Panc1 (cell line): ENCODE results near the gene WHRN.

Source experiments
- CTCF ChIP-seq: fragments of 450-650 bp; IDR thresholded peaks from 2 replicates; pipeline ENCODE4 v1.5.1; 2017; ENCODE audit warnings: mild to moderate bottlenecking
- POLR2AphosphoS5 ChIP-seq: IDR thresholded peaks from 2 replicates; pipeline ENCODE4 v1.6.1; 2012; ENCODE audit warnings: mild to moderate bottlenecking, low read depth, low read length, moderate library complexity
- REST ChIP-seq, 2 experiments: IDR thresholded peaks; 2 replicates each; pipeline ENCODE4 v1.6.1; 2011 to 2012; ENCODE audit warnings: low read depth in 2 of 2, control low read depth in 1 of 2, low read length in 1 of 2, mild to moderate bottlenecking in 1 of 2, moderate library complexity in 1 of 2; ENCODE audit not compliant: insufficient read depth in 1 of 2
- SIN3A ChIP-seq: IDR thresholded peaks from 2 replicates; pipeline ENCODE4 v1.6.1; 2012; ENCODE audit warnings: low read depth, mild to moderate bottlenecking, low read length, moderate library complexity, borderline replicate concordance; ENCODE audit not compliant: insufficient read depth

GRCh38 chr9:114395334-114395617 is 110.0 kb downstream of the WHRN start:
- TF ChIP-seq CTCF (no peak), POLR2AphosphoS5 (no peak), SIN3A (no peak), REST (IDR thresholded peaks at IDR 0.05; ENCODE audit: insufficient read depth in 1 of 2, low read depth in 2 of 2, low read length in 1 of 2) (no peak)
